ENCODE measurements around the gene CEP120. TPM values are rescaled to one million over a fixed set of nuclear protein-coding genes. Genes with fewer than 3 reads are reported as not detected.

Gene CEP120
- total RNA-seq, 1 donor = 24.2 TPM

- Histone ChIP-seq H3K4me1 (ENCODE audit: insufficient read depth, low read length) (peaks cover 14% of the 10 kb centered on the region), H3K27ac (ENCODE audit: low read depth, low read length) (peak overlapping the region; percentile 76), H3K4me2 (ENCODE audit: insufficient read depth, low read length) (peak overlapping the region; percentile 14), H3K9me3 (ENCODE audit: low read depth, low read length) (no peaks in the 10 kb centered on the region), H4K20me1 (ENCODE audit: insufficient read depth, low read length) (no peaks in the 10 kb centered on the region), H3K36me3 (ENCODE audit: insufficient read depth, low read length) (no peaks in the 10 kb centered on the region), H3K79me2 (ENCODE audit: insufficient read depth, low read length) (no peaks in the 10 kb centered on the region), H3K27me3 (ENCODE audit: insufficient read depth, low read length) (no peaks in the 10 kb centered on the region), H3K4me3 (ENCODE audit: insufficient read depth, low read length) (no peak overlapping the region), H2AFZ (ENCODE audit: low read length) (peak overlapping the region; percentile 44)
- no peak for TF ChIP-seq CTCF (IDR thresholded peaks at IDR 0.05; ENCODE audit: extremely low read depth, low read depth, low read length)
- DNase-seq (ENCODE audit: insufficient read length, low spot score, missing footprints) = no peak
These were observed 6.2 kb upstream of the CEP120 start for GRCh38 chr5:123429221-123429954.

- no peak for DNase-seq (ENCODE audit: insufficient read length, low spot score, missing footprints)
- no peaks in the 10 kb centered on the region for H4K20me1 ChIP-seq (ENCODE audit: insufficient read depth, low read length)
These were observed 5.5 kb upstream of the CEP120 start for GRCh38 chr5:123428521-123429220.

GRCh38 chr5:123427281-123427680 is 4.1 kb upstream of the CEP120 start:
- H3K27me3 ChIP-seq (ENCODE audit: insufficient read depth, low read length) = no peaks in the 10 kb centered on the region
- no peak overlapping the region for H3K4me3 ChIP-seq (ENCODE audit: insufficient read depth, low read length)
- no peak overlapping the region for H2AFZ ChIP-seq (ENCODE audit: low read length)
- no peak for DNase-seq (ENCODE audit: insufficient read length, low spot score, missing footprints)
- H3K9me3 ChIP-seq (ENCODE audit: low read depth, low read length) = no peaks in the 10 kb centered on the region
- H3K4me1 ChIP-seq (ENCODE audit: insufficient read depth, low read length) = peaks cover 18% of the 10 kb centered on the region
- peaks cover 6% of the 10 kb centered on the region for H3K79me2 ChIP-seq (ENCODE audit: insufficient read depth, low read length)
- H3K36me3 ChIP-seq (ENCODE audit: insufficient read depth, low read length) = no peaks in the 10 kb centered on the region
- no peaks in the 10 kb centered on the region for H4K20me1 ChIP-seq (ENCODE audit: insufficient read depth, low read length)
- H3K27ac ChIP-seq (ENCODE audit: low read depth, low read length) = no peak overlapping the region
- no peak for TF ChIP-seq CTCF (IDR thresholded peaks at IDR 0.05; ENCODE audit: extremely low read depth, low read depth, low read length)
- H3K4me2 ChIP-seq (ENCODE audit: insufficient read depth, low read length) = no peak overlapping the region

More at GRCh38 chr5:123428521-123429220, 5.5 kb upstream of the CEP120 start:
- H3K4me3 ChIP-seq (ENCODE audit: insufficient read depth, low read length) = no peak overlapping the region
- no peaks in the 10 kb centered on the region for H3K9me3 ChIP-seq (ENCODE audit: low read depth, low read length)
- no peak for TF ChIP-seq CTCF (IDR thresholded peaks at IDR 0.05; ENCODE audit: extremely low read depth, low read depth, low read length)
- H3K4me2 ChIP-seq (ENCODE audit: insufficient read depth, low read length) = no peak overlapping the region
- H3K79me2 ChIP-seq (ENCODE audit: insufficient read depth, low read length) = no peaks in the 10 kb centered on the region
- peak overlapping the region; percentile 44 for H2AFZ ChIP-seq (ENCODE audit: low read length)
- H3K36me3 ChIP-seq (ENCODE audit: insufficient read depth, low read length) = no peaks in the 10 kb centered on the region
- H3K4me1 ChIP-seq (ENCODE audit: insufficient read depth, low read length) = peaks cover 16% of the 10 kb centered on the region
- H3K27me3 ChIP-seq (ENCODE audit: insufficient read depth, low read length) = no peaks in the 10 kb centered on the region
- H3K27ac ChIP-seq (ENCODE audit: low read depth, low read length) = no peak overlapping the region

GRCh38 chr5:123425431-123425830 is 2.2 kb upstream of the CEP120 start:
- H3K9me3 ChIP-seq (ENCODE audit: low read depth, low read length) = no peaks in the 10 kb centered on the region
- no peak for TF ChIP-seq CTCF (IDR thresholded peaks at IDR 0.05; ENCODE audit: extremely low read depth, low read depth, low read length)
- H4K20me1 ChIP-seq (ENCODE audit: insufficient read depth, low read length) = no peaks in the 10 kb centered on the region
- H2AFZ ChIP-seq (ENCODE audit: low read length) = peak overlapping the region; percentile 3
- DNase-seq (ENCODE audit: insufficient read length, low spot score, missing footprints) = no peak
- H3K79me2 ChIP-seq (ENCODE audit: insufficient read depth, low read length) = peaks cover 24% of the 10 kb centered on the region
- no peak overlapping the region for H3K27ac ChIP-seq (ENCODE audit: low read depth, low read length)
- no peak overlapping the region for H3K4me2 ChIP-seq (ENCODE audit: insufficient read depth, low read length)
- no peaks in the 10 kb centered on the region for H3K27me3 ChIP-seq (ENCODE audit: insufficient read depth, low read length)
- no peaks in the 10 kb centered on the region for H3K36me3 ChIP-seq (ENCODE audit: insufficient read depth, low read length)
- no peak overlapping the region for H3K4me3 ChIP-seq (ENCODE audit: insufficient read depth, low read length)
- H3K4me1 ChIP-seq (ENCODE audit: insufficient read depth, low read length) = peaks cover 27% of the 10 kb centered on the region

Measured in osteoblast (primary cell).